HG03060 (cell line): ENCODE data around the gene DOCK7.
"Not testable (repeated sequence)": the region's sequence is repeated elsewhere in the genome, so short reads cannot be mapped to it uniquely, and the experiment has no call there.

ENCODE experiments used
- ATAC-seq: cut with Tn5 transposase; IDR thresholded peaks from one replicate; pipeline ENCODE4 v1.9.1; 2021; ENCODE audit warnings: low read depth, moderate number of reproducible peaks; ENCODE audit not compliant: unreplicated experiment

Gene DOCK7

GRCh38 chr1:62687903-62688686 is at the start of gene DOCK7:
Gene DOCK7, minus strand, starts transcription at chr1:62688386. Its CDS starts 122 bp downstream, at chr1:62688264.
- peak; percentile 49 for ATAC-seq

GRCh38 chr1:62735491-62736171 is 47.4 kb upstream of the DOCK7 start:
- ATAC-seq, result no peak

GRCh38 chr1:62732331-62732730 is 44.1 kb upstream of the DOCK7 start:
- ATAC-seq, result no peak

GRCh38 chr1:62728963-62729362 is 40.8 kb upstream of the DOCK7 start:
- no peak for ATAC-seq

GRCh38 chr1:62727656-62728407 is 39.6 kb upstream of the DOCK7 start:
- no peak for ATAC-seq

- ATAC-seq, result no peak
These were observed 37.8 kb upstream of the DOCK7 start for GRCh38 chr1:62726011-62726442.

GRCh38 chr1:62725255-62725654 is 37.1 kb upstream of the DOCK7 start:
- no peak for ATAC-seq

GRCh38 chr1:62724430-62724829 is 36.2 kb upstream of the DOCK7 start:
- no peak for ATAC-seq

- no peak for ATAC-seq
These were observed 35.7 kb upstream of the DOCK7 start for GRCh38 chr1:62723883-62724282.

- ATAC-seq, result peak; percentile 70
These were observed 34.6 kb upstream of the DOCK7 start for GRCh38 chr1:62722796-62723195.

- ATAC-seq, result no peak
These were observed 32.9 kb upstream of the DOCK7 start for GRCh38 chr1:62720946-62721554.

- not testable (repeated sequence) for ATAC-seq
These were observed 30.2 kb upstream of the DOCK7 start for GRCh38 chr1:62718400-62718799.

- ATAC-seq, result no peak
These were observed 29.3 kb upstream of the DOCK7 start for GRCh38 chr1:62717483-62717882.

- ATAC-seq, result no peak
These were observed 28.2 kb upstream of the DOCK7 start for GRCh38 chr1:62716397-62716796.

- ATAC-seq, result no peak
These were observed 24.4 kb upstream of the DOCK7 start for GRCh38 chr1:62712336-62713243.

GRCh38 chr1:62707744-62708120 is 19.5 kb upstream of the DOCK7 start:
- ATAC-seq, result no peak

- ATAC-seq, result no peak
These were observed 19.0 kb upstream of the DOCK7 start for GRCh38 chr1:62706985-62707743.

GRCh38 chr1:62698161-62698560 is 10.0 kb upstream of the DOCK7 start:
- not testable (repeated sequence) for ATAC-seq

- ATAC-seq, result not testable (repeated sequence)
These were observed 6.3 kb upstream of the DOCK7 start for GRCh38 chr1:62694479-62694878.
